ENCODE measurements around the gene ZDHHC5.
"Not testable (repeated sequence)": the region's sequence is repeated elsewhere in the genome, so short reads cannot be mapped to it uniquely, and the experiment has no call there.

The ZDHHC5 gene

GRCh38 chr11:57644748-57645688, 22.9 kb upstream of the ZDHHC5 start:
- DNase-seq, result peak; percentile 65

DNA sequence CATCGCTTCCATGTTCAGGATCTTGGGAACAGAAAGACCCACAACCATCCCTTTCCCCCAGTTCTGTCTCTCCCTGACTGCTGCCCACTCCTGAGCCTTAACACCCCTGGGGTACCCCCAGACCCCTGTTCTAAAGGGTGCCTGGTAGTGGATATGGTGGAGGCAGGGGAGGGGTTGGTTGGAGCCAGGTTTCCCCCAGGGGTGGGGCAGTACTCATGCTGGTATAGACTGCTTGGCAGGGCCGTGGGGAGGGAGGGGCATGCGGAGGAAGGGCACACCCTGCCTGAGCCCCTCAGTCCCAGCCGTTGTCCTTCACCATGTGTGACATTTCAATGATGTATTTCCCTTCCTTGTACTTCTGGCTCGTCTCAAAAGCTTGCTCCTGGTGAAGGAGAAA, 22.2 kb upstream of the ZDHHC5 start:
- DNase-seq, result no peak

DNA sequence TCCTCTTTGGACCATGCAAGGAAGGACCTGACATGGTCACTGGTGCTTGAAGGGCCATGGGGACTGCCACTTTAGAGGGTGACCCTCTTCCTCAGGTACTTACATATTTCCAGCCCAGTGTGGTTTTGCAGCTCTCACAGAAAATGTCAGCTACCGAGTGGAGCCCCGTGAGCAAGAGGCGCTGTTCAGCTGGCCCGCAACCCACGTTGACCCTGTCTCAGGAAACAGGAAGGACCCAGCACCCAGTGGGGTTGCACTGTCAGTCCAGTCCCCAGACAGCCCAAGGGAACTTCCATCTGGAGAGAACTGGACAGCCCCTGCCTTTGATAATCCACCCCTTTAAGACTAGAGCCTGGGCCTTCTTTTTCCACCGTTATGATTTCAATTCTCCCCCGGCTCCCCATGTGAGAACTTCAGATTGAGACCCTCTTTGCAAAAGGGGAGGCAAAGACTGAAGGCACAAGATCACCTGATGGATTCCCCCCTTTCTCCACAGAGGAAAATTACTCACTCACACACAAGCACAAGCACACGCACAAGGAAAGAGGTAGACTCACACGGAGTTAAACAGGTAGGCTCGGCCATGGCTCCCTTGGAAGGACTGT, 21.6 kb upstream of the ZDHHC5 start:
- DNase-seq, result no peak

DNA sequence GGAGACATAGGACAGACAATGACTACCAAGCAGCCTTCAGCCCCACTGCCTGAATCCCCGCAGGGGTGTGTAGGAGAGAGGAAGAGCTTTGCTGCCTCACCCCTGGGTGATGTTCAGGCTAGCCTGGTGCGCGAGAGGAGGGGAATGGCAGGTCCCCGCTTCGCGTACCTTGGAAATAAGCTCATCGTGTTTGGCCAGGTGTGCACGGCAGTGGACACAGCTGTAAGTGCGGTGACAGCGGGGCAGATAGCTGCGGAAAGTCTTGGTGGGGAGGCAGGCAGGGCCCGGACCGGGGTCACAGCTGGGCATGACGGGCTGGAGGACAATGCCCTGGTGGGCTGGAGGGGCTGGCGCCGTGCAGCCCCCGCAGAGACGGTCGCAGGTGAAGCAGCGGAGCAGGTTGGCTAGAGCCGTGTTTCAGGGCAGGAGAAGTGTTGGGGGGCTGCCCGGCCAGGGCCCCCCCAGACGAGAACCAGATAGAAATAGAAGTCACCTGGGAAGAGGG, 21.1 kb upstream of the ZDHHC5 start:
- no peak for DNase-seq

DNA sequence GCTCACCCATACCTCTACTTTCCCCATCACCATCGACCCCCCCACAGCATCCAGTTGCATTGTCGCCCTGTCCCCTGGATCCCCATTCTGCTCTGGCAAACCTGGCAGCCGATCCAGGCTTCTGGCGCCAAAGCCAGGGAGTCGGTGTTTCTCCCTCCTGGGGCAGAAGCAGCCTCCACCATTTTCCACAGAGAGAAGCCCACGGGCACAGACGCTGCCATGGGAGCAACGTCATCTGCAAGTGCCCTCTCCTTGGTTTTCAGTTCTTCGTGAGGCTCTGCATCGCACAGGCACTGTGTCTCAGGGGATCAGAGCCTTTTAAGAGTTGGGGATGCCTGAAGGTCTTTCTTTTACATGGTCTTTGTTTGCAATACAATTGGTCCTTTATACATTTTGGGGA, 20.5 kb upstream of the ZDHHC5 start:
- DNase-seq, result no peak

DNA sequence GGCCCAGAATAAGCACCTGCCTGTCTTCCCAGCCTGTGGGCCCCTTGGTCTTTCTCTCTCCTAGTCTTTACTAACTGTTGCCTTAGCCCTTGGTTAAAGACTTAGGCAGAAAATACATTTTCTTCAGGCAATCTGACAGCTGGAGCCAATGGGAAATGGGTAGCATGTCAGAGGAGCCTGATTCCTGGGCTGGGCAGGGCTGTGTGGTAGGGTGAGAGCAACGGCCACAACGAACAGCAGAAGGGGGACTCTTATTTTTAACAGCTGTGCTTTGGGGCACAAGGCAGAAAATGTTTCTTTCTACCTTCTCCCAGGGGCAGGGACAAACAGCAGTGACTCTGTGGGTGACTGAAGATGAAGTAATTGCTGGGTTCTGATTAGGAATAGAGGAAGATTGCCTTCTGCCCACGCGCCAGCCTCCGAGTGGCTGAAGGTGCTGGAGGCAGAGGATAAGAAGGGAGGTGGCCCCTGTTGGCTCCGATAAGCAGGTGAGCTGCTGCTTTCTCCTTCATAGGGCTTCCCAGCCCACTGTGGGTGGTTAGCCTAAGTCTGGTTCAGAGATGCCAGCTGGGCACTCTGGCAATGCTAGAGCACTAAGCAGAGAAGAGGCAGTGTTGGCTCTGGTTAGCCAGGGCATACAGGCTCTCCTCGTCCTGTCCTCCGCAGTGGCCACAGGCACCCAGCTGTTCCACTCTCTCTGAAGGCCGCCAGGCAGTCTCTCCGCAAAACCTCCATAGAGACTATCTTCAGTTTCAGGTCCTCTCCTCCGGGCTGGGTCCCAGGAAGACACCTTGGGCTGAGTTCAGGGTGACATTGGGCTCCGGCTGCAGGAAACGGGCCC, 19.7 kb upstream of the ZDHHC5 start:
- DNase-seq, result no peak

DNA sequence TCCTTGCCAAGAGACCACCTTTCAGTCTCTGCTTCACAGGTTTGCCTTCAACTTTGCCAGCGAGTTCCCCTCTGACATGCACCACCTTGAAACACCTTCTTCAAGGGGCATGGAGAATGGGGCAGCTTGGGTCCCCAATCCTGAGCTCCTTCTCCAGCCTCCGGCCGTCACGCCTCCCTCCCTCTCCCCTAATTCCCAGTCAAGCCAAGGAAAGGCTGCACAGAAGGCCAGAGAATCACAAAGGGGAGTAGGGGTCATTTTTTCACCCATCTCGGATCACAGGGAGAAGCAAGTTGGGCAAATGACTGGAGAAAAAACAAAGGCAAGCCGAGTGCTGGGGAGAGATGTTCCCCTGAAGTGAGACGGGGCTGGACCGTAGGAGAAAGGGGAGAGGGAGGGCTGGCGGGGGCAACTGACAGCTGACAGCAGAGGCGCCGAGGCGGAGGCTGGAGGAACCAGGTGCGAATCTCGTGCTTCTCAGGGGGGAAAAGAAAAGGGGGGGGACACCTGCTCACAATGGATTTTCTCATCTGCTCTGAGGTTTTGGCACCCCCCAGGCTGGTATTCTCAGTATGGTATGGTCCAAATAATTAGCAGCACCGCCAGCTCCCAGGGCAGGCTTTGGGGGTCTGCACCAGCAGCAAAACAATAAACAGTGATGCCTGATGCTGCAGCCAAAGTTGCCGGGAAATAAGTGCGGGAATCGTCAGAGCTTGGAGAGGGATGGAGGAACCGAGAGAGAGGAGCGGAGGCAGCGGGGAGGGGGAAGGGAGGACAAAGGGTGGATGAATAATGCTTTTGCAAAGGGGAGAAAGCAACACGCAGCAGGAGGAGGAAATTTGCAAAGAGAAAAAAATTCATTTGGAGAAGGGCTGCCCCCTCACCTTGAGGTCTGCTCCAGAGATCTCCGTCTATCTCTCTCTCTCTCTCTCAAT, 18.8 kb upstream of the ZDHHC5 start:
- DNase-seq, result peak; percentile 32

GRCh38 chr11:57649826-57650738, 17.8 kb upstream of the ZDHHC5 start, which contains the start of gene YPEL4:
Gene YPEL4 (minus strand): TSS chr11:57649912. CDS start chr11:57647107, 2,805 bp downstream.
- peak; percentile 84 for DNase-seq

DNA sequence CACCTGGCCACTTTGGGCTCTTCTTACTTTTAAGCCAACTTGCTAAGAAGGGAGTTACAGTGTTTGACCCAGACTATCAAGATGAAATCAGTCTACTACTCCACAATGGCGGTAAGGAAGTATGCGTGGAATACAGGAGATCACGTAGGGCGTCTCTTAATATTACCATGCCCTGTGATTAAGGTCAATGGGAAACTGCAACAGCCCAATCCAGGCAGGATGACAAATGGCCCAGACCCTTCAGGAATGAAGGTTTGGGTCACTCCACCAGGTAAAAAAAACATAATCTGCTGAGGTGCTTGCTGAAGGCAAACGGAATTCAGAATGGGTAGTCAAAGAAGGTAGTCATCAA, 17.2 kb upstream of the ZDHHC5 start:
- no peak for DNase-seq

DNA sequence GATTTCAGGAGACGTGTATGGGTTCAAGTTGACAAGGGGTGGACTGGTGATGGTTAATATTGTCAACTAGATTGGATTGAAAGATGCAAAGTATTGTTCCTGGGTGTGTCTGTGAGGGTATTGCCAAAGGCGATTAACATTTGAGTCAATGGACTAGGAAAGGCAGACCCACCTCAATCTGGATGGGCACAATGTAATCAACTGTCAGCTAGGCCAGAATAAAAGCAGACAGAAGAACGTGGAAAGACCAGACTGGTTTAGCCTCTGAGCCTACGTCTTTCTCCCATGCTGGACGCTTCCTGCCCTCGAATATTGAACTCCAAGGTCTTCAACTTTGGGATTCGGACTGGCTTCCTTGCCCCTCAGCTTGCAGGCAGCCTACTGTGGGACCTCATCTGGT, 16.5 kb upstream of the ZDHHC5 start:
- DNase-seq, result no peak

DNA sequence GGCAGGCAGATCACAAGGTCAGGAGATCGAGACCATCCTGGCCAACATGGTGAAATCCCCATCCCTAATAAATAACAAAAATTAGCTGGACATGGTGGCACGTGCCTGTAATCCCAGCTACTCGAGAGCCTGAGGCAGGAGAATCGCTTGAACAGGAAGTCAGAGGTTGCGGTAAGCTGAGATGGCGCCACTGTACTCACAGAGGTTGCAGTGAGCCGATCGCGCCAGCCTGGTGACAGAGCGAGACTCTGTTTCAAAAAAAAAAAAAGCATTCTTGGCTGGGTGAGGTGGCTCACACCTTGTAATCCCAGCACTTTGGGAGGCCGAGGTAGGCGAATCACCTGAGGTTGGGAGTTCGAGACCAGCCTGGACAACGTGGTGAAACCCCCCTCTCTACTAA, 15.7 kb upstream of the ZDHHC5 start:
- DNase-seq, result not testable (repeated sequence)

GRCh38 chr11:57652662-57653061, 15.3 kb upstream of the ZDHHC5 start:
- DNase-seq, result no peak

DNA sequence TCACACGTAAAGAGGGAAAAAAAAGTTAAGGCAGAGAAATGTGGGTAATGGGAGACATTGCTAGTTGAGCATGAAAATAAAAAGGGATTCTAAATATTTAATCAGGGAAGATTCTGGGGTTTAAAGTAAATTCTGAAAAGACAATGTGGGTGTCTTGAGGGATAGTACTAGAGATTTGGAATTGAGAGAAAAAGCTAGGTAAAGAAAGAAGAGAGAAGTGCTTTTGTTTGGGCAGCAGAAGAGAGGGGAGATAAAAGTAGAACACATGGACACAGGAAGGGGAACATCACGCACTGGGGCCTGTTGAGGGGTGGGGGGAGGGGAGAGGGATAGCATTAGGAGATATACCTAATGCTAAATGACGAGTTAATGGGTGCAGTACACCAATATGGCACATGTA, 14.8 kb upstream of the ZDHHC5 start:
- DNase-seq, result no peak

DNA sequence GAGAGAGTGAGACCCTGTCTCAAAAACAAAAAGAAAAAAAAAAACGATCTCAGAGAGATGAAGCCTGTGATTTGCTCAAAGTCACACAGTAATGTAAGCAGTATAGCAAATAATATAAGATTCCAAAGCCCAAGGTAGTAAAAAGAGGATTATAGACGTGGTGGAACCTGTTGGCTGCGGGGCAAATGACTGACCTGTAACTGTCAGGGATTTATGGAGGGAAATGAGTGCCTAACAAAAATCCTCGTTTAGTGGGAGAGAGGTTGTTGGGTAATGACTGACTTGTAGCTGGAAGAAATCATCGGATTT, 11.1 kb upstream of the ZDHHC5 start:
- DNase-seq, result no peak

- DNase-seq, result peak; percentile 98
Measured at GRCh38 chr11:57657194-57658022, 10.5 kb upstream of the ZDHHC5 start, which contains the start of gene CLP1. Gene CLP1 (plus strand): TSS chr11:57657762. CDS start chr11:57659477, 1,715 bp downstream.

DNA sequence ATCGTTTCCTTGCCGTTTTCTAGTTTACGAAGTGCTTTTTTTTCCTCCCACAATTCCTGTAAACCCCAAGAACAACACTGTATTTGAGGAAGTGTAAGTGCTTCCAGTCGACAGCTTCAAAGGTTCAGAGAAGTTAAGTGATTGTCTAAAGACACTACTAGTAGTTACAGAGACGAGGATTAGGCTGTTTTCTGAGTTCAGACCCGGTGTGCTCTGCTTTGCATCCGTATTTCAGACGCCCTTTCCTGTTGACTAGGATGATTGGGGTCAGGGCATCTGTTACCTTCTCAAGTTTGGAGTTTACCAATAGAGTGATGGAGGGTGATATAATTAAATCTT, 9.9 kb upstream of the ZDHHC5 start:
- no peak for DNase-seq

GRCh38 chr11:57659669-57660068, 8.2 kb upstream of the ZDHHC5 start:
- DNase-seq, result no peak

- DNase-seq, result no peak
Measured at GRCh38 chr11:57662893-57663292, 5.0 kb upstream of the ZDHHC5 start.

DNA sequence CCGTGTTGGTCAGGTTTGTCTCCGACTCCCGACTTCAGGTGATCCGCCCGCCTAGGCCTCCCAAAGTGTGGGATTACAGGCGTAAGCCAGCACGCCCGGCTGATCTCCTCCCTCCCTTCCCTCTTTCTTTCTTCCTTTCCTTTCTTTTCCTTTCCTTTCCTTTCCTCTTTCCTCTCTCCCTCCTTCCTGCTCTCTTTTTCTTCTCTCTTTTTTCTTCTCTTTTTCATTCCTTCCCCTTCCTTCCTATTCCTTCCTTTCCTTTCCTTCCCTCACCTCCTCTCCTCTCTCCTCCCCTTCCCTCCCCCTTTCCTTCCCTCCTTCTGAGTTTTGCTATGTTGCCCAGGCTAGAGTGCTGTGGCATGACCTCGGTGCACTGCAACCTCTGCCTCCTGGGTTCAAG, 3.9 kb upstream of the ZDHHC5 start:
- no peak for DNase-seq
